ENCODE data around the gene SLFN14. TPM values are rescaled to one million over a fixed set of nuclear protein-coding genes. Genes with fewer than 3 reads are reported as not detected.

The SLFN14 gene
- polyA plus RNA-seq, 3 donors: 0.11 to 0.12 TPM; not detected in 1

GRCh38 chr17:35607239-35607847 lies 46.7 kb upstream of the SLFN14 start:
- H3K79me2 ChIP-seq (ENCODE audit: insufficient read depth, low read length): no peaks in the 10 kb centered on the region
- H3K27ac ChIP-seq (ENCODE audit: low read depth in 1 of 2, low read length in 2 of 2): no peak overlapping the region
- Mint-ChIP-seq H3K4me1 (no peaks in the 10 kb centered on the region), H3K27ac (no peak overlapping the region), H3K4me3 (no peak overlapping the region), H3K9me3 (no peaks in the 10 kb centered on the region), H3K36me3 (peaks cover 76 to 94% of the 10 kb centered on the region in 2 donors), H3K27me3 (ENCODE audit: low read depth in 3 of 3) (no peaks in the 10 kb centered on the region)
- no peak overlapping the region for H3K4me3 ChIP-seq (replicated peaks in 1 of 3; ENCODE audit: low read depth in 2 of 3, low read length in 3 of 3)
- H3K4me1 ChIP-seq (ENCODE audit: control insufficient read depth in 1 of 2, insufficient read depth in 2 of 2, low read length in 2 of 2): no peaks in the 10 kb centered on the region
- no peaks in the 10 kb centered on the region for H4K20me1 ChIP-seq (ENCODE audit: insufficient read depth, low read length)
- peaks cover 78 to 97% of the 10 kb centered on the region in 2 donors for H3K36me3 ChIP-seq (replicated peaks in 1 of 2; ENCODE audit: control insufficient read depth in 1 of 2, insufficient read depth in 2 of 2, low read length in 2 of 2)
- 83% methylated on average over 1 of the region's 3 CpGs for WGBS (ENCODE audit: insufficient coverage)
- TF ChIP-seq, protein P1, sequence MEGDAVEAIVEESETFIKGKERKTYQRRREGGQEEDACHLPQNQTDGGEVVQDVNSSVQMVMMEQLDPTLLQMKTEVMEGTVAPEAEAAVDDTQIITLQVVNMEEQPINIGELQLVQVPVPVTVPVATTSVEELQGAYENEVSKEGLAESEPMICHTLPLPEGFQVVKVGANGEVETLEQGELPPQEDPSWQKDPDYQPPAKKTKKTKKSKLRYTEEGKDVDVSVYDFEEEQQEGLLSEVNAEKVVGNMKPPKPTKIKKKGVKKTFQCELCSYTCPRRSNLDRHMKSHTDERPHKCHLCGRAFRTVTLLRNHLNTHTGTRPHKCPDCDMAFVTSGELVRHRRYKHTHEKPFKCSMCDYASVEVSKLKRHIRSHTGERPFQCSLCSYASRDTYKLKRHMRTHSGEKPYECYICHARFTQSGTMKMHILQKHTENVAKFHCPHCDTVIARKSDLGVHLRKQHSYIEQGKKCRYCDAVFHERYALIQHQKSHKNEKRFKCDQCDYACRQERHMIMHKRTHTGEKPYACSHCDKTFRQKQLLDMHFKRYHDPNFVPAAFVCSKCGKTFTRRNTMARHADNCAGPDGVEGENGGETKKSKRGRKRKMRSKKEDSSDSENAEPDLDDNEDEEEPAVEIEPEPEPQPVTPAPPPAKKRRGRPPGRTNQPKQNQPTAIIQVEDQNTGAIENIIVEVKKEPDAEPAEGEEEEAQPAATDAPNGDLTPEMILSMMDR (IDR thresholded peaks at IDR 0.05): no peak
- H3K27me3 ChIP-seq (ENCODE audit: control insufficient read depth in 2 of 2, insufficient read depth in 2 of 2, low read length in 2 of 2): no peaks in the 10 kb centered on the region
- H3K9me3 ChIP-seq (replicated peaks in 1 of 2; ENCODE audit: control insufficient read depth in 1 of 2, insufficient read depth in 1 of 2, low read length in 2 of 2): no peaks in the 10 kb centered on the region
- no peak overlapping the region for H3K4me2 ChIP-seq (replicated peaks; ENCODE audit: extremely low read depth, low read length, poor library complexity, severe bottlenecking)
- no peak overlapping the region for H3K9ac ChIP-seq (ENCODE audit: insufficient read depth, low read length, poor library complexity, severe bottlenecking)
- H2AFZ ChIP-seq (ENCODE audit: insufficient read depth, low read depth, low read length, poor library complexity, severe bottlenecking): no peak overlapping the region
- no peak for DNase-seq
- intact Hi-C loops (cut with micrococcal nuclease): no loop called here

DNA sequence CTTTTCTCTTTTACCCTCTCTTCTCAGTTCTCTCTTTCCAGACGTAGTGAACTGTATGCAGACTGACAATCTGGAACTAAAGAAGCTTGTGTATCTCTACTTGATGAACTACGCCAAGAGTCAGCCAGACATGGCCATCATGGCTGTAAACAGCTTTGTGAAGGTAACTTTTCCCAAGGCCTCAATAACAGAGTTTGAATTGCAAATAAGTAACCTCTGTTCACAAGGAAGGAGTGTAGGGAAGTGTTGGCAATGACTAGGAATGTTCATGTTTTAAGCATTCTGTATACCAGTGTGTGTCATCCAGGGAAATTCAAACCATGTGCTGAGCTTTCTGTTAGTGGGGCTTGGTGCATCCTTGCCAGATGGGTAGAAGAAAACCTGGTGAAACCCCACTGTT lies 45.1 kb upstream of the SLFN14 start:
- Histone ChIP-seq H3K9me3 (replicated peaks in 1 of 2; ENCODE audit: control insufficient read depth in 1 of 2, insufficient read depth in 1 of 2, low read length in 2 of 2) (no peaks in the 10 kb centered on the region), H3K79me2 (ENCODE audit: insufficient read depth, low read length) (no peaks in the 10 kb centered on the region), H3K27me3 (ENCODE audit: control insufficient read depth in 2 of 2, insufficient read depth in 2 of 2, low read length in 2 of 2) (no peaks in the 10 kb centered on the region), H4K20me1 (ENCODE audit: insufficient read depth, low read length) (no peaks in the 10 kb centered on the region), H3K4me1 (ENCODE audit: control insufficient read depth in 1 of 2, insufficient read depth in 2 of 2, low read length in 2 of 2) (no peaks in the 10 kb centered on the region), H3K27ac (ENCODE audit: low read depth in 1 of 2, low read length in 2 of 2) (no peak overlapping the region), H3K9ac (ENCODE audit: insufficient read depth, low read length, poor library complexity, severe bottlenecking) (no peak overlapping the region), H2AFZ (ENCODE audit: insufficient read depth, low read depth, low read length, poor library complexity, severe bottlenecking) (no peak overlapping the region), H3K36me3 (replicated peaks in 1 of 2; ENCODE audit: control insufficient read depth in 1 of 2, insufficient read depth in 2 of 2, low read length in 2 of 2) (peaks cover 80 to 98% of the 10 kb centered on the region in 2 donors), H3K4me3 (replicated peaks in 1 of 3; ENCODE audit: low read depth in 2 of 3, low read length in 3 of 3) (no peak overlapping the region), H3K4me2 (replicated peaks; ENCODE audit: extremely low read depth, low read length, poor library complexity, severe bottlenecking) (no peak overlapping the region)
- 100% methylated on average over 1 of the region's 2 CpGs for WGBS (ENCODE audit: insufficient coverage)
- H3K27me3 Mint-ChIP-seq (ENCODE audit: low read depth in 3 of 3): no peaks in the 10 kb centered on the region
- no peak overlapping the region for H3K4me3 Mint-ChIP-seq
- peak overlapping the region in 2 of 7 donors; percentile 32 to 53 for H3K27ac Mint-ChIP-seq
- no peak for DNase-seq
- TF ChIP-seq, protein P1 (IDR thresholded peaks at IDR 0.05): no peak
- no peaks in the 10 kb centered on the region for H3K9me3 Mint-ChIP-seq
- H3K4me1 Mint-ChIP-seq: no peaks in the 10 kb centered on the region
- intact Hi-C loops (cut with micrococcal nuclease): no loop called here
- H3K36me3 Mint-ChIP-seq: peaks cover 73 to 96% of the 10 kb centered on the region in 2 donors
